Endothelial cell of umbilical vein (primary cell): ENCODE data around the gene NFKBIL1. TPM values are rescaled to one million over a fixed set of nuclear protein-coding genes. Genes with fewer than 3 reads are reported as not detected.

Experiments used
- BruUV-seq: library from RNA; stranded (reverse); fragments of 400-500 nt; replicated peaks from 2 replicates; lab custom pipeline; 2021; lab: Mats Ljungman, UMichigan
- CTCF ChIA-PET: fragments of 300-600, 350-600 bp; sonication (Branson Sonifier 250); formaldehyde crosslinking; loops from one replicate; lab custom pipeline; 2021; ENCODE audit warnings: antibody characterized with exemption, inconsistent platforms; lab: Charles Lee
- POLR2A ChIA-PET: fragments of 300-600, 350-600 bp; sonication (Branson Sonifier 250); formaldehyde crosslinking; loops from one replicate; lab custom pipeline; 2021; ENCODE audit warnings: antibody characterized with exemption, inconsistent platforms; lab: Charles Lee
- DNase-seq: peaks from one replicate; pipeline ENCODE4 v3.0.0-alpha.2; 2011; ENCODE audit warnings: low read depth, low spot score
- FAIRE-seq: peaks from 2 replicates; lab custom pipeline; 2011; peaks lifted over from hg19 to GRCh38; lab: Jason Lieb, UNC
- H2AFZ ChIP-seq: 2 replicates; pipeline ENCODE4 v1.6.0; 2012; ENCODE audit warnings: low read depth, low read length, control low read depth, inconsistent platforms
- H3K27ac ChIP-seq: 2 replicates; pipeline ENCODE4 v1.5.1; 2011; ENCODE audit warnings: low read depth, mild to moderate bottlenecking, control low read depth, low read length, moderate library complexity; ENCODE audit not compliant: insufficient read depth
- H3K27me3 ChIP-seq, 2 experiments: 2 replicates each; pipeline versions ENCODE4 v1.6.0 to v1.6.1; 2011; ENCODE audit warnings: low read length in 2 of 2, mixed read lengths in 1 of 2; ENCODE audit not compliant: control insufficient read depth in 2 of 2, insufficient read depth in 2 of 2
- H3K36me3 ChIP-seq, 2 experiments: 2 replicates in 1 of 2; 3 replicates in 1 of 2; pipeline ENCODE4 v1.5.1; 2011; ENCODE audit warnings: low read length in 2 of 2, mild to moderate bottlenecking in 1 of 2, moderate library complexity in 1 of 2; ENCODE audit not compliant: control insufficient read depth in 2 of 2, insufficient read depth in 2 of 2; ENCODE audit errors: extremely low read depth in 1 of 2
- H3K4me1 ChIP-seq: 3 replicates; pipeline ENCODE4 v1.5.1; 2011; ENCODE audit warnings: mild to moderate bottlenecking, low read length; ENCODE audit not compliant: control insufficient read depth, insufficient read depth; ENCODE audit errors: extremely low read depth
- H3K4me2 ChIP-seq: 2 replicates; pipeline ENCODE4 v1.6.1; 2011; ENCODE audit warnings: low read length, control low read depth, mixed read lengths; ENCODE audit not compliant: insufficient read depth
- H3K4me3 ChIP-seq, 3 experiments: fragments of 200-600 bp in 1 of 3; sonication (generic), shearing (Covaris generic) in 1 of 3; replicated peaks in 1 of 3; 2 replicates each; pipeline ENCODE4 v1.5.1; 2011 to 2016; ENCODE audit warnings: control low read depth in 3 of 3, low read length in 3 of 3, mild to moderate bottlenecking in 2 of 3, inconsistent platforms in 1 of 3, low read depth in 1 of 3, moderate library complexity in 1 of 3; ENCODE audit not compliant: insufficient read depth in 1 of 3
- H3K79me2 ChIP-seq: 2 replicates; pipeline ENCODE4 v1.6.0; 2012; ENCODE audit warnings: low read length, inconsistent platforms; ENCODE audit not compliant: control insufficient read depth, insufficient read depth
- H3K9ac ChIP-seq: replicated peaks from 2 replicates; pipeline ENCODE3; 2011; ENCODE audit warnings: low read length, control low read depth; ENCODE audit not compliant: insufficient read depth; ENCODE audit errors: extremely low read depth
- H3K9me1 ChIP-seq: replicated peaks from 3 replicates; pipeline ENCODE4 v1.6.0; 2011; ENCODE audit warnings: mild to moderate bottlenecking, low read length; ENCODE audit not compliant: control insufficient read depth, insufficient read depth; ENCODE audit errors: extremely low read depth
- H3K9me3 ChIP-seq: replicated peaks from 2 replicates; pipeline ENCODE4 v1.5.1; 2012; ENCODE audit warnings: low read length, inconsistent platforms; ENCODE audit not compliant: control insufficient read depth, insufficient read depth
- H4K20me1 ChIP-seq: replicated peaks from 2 replicates; pipeline ENCODE3; 2011; ENCODE audit warnings: mild to moderate bottlenecking, low read length; ENCODE audit not compliant: control insufficient read depth, insufficient read depth; ENCODE audit errors: extremely low read depth
- CTCF ChIP-seq, 2 donors: IDR thresholded peaks; 1 replicate in 1 of 2; 2 replicates in 1 of 2; pipeline ENCODE4 v1.5.1; 2011; ENCODE audit warnings: low read length in 2 of 2, mild to moderate bottlenecking in 2 of 2, moderate library complexity in 2 of 2, control low read depth in 1 of 2, inconsistent platforms in 1 of 2, low read depth in 1 of 2; ENCODE audit not compliant: insufficient read depth in 1 of 2; ENCODE audit errors: extremely low read depth in 1 of 2
- EZH2 ChIP-seq: IDR thresholded peaks from 2 replicates; pipeline ENCODE4 v1.6.1; 2012; ENCODE audit warnings: borderline replicate concordance, low read depth, mild to moderate bottlenecking, moderate library complexity, low read length, inconsistent platforms; ENCODE audit not compliant: severe bottlenecking
- FOS ChIP-seq: IDR thresholded peaks from 2 replicates; pipeline ENCODE4 v1.6.1; 2011; ENCODE audit warnings: mild to moderate bottlenecking, low read length, moderate library complexity, borderline replicate concordance; ENCODE audit not compliant: insufficient read depth
- GATA2 ChIP-seq: IDR thresholded peaks from 2 replicates; pipeline ENCODE4 v1.7.0; 2011; ENCODE audit warnings: low read depth, mild to moderate bottlenecking, moderate library complexity, mixed read lengths, low read length; ENCODE audit not compliant: insufficient read length, insufficient read depth
- JUN ChIP-seq: IDR thresholded peaks from 2 replicates; pipeline ENCODE4 v1.6.1; 2011; ENCODE audit warnings: borderline replicate concordance, low read depth; ENCODE audit not compliant: insufficient read length, insufficient read depth
- MAX ChIP-seq: IDR thresholded peaks from 2 replicates; pipeline ENCODE4 v1.6.1; 2011; ENCODE audit not compliant: insufficient read depth, insufficient read length
- MYC ChIP-seq: IDR thresholded peaks from one replicate; pipeline ENCODE4 v1.6.1; 2011; ENCODE audit warnings: mild to moderate bottlenecking, low read depth, low read length
- POLR2A ChIP-seq: IDR thresholded peaks from 2 replicates; pipeline ENCODE4 v1.6.1; 2012; ENCODE audit warnings: low read depth, mild to moderate bottlenecking, control low read depth, low read length
- POLR2AphosphoS5 ChIP-seq: IDR thresholded peaks from 2 replicates; pipeline ENCODE4 v1.6.1; 2012; ENCODE audit warnings: low read depth, mild to moderate bottlenecking, control low read depth, low read length, moderate library complexity; ENCODE audit not compliant: insufficient read depth
- dilution Hi-C: fragments of 300-500 bp; cut with MboI; formaldehyde crosslinking; loops from one replicate; pipeline ENCODE4 v1.15.0; 2019; ENCODE audit warnings: low sequenced_read_pairs; ENCODE audit not compliant: extremely low pct_ligation_motif_present
- intact Hi-C: fragments of 100-400 bp; cut with micrococcal nuclease; formaldehyde crosslinking; loops from one replicate; pipeline ENCODE4 v1.10.0; 2022
- polyA plus RNA-seq, 4 experiments: library from polyadenylated mRNA; depleted of rRNA in 3 of 4; stranded (reverse) in 3 of 4; unstranded in 1 of 4; fragments of >200 nt; gene quantifications; 2 replicates each; pipeline versions ENCODE4 v1.2.1 to v1.2.3, GENCODE V29; 2011 to 2012; ENCODE audit warnings: missing spikeins in 1 of 4
- total RNA-seq: library from RNA; stranded (reverse); gene quantifications from 2 replicates; pipeline ENCODE4 v1.2.3, GENCODE V29; 2021

Gene NFKBIL1
- total and polyA plus RNA-seq, 2 donors (not counting 3 experiments of a cell fraction or from before 2014, with no cell fraction given): 9.9 to 15.5 TPM

- FAIRE-seq: peak; percentile 95
- H2AFZ ChIP-seq: no peak overlapping the region
- H3K4me3 ChIP-seq: peak overlapping the region in 1 of 3 experiments; percentile 29
- peaks cover 2 to 10% of the 10 kb centered on the region in 2 experiments for H3K36me3 ChIP-seq
- DNase-seq: peak; percentile 99
- intact Hi-C loops: loop anchor here (1.0 kb wide), 4 partner anchors 9 to 34 kb away; partner anchors contain the start of gene NFKBIL1
- ChIA-PET POLR2A (interaction anchor here (0.5 to 0.9 kb wide), 3 partner anchors 20 to 267 kb away, joined by 3 to 8 read pairs (median 5); partner anchors contain the start of gene HSPA1B), CTCF (interaction anchor here (0.7 to 31.0 kb wide), 4 partner anchors 9 to 29 kb away, joined by 3 to 1517 read pairs (median 18); partner anchors contain the start of genes LST1, LTB, NCR3 and NFKBIL1)
- no peaks in the 10 kb centered on the region for H3K9me1 ChIP-seq
- H3K9me3 ChIP-seq: no peaks in the 10 kb centered on the region
- dilution Hi-C loops: no loop called here
- peaks cover 7% of the 10 kb centered on the region for H3K79me2 ChIP-seq
- peaks cover 69% of the 10 kb centered on the region for H3K4me1 ChIP-seq
- peak overlapping the region; percentile 98 for H3K27ac ChIP-seq
- H3K27me3 ChIP-seq: no peaks in the 10 kb centered on the region
- TF ChIP-seq MAX (peak; percentile 34), CTCF (IDR thresholded peaks at IDR 0.05; ENCODE audit: extremely low read depth in 1 of 2, insufficient read depth in 1 of 2, low read depth in 1 of 2, low read length in 2 of 2) (no peak), POLR2A (peak; percentile 71), JUN (peak; percentile 94), FOS (peak; percentile 97), MYC (peak; percentile 37), POLR2AphosphoS5 (peak; percentile 97), EZH2 (no peak), GATA2 (peak; percentile 95)
- peak overlapping the region; percentile 82 for H3K9ac ChIP-seq
- BruUV-seq: no TSS peak
- peak overlapping the region; percentile 90 for H3K4me2 ChIP-seq
- no peaks in the 10 kb centered on the region for H4K20me1 ChIP-seq
Observed at GRCh38 chr6:31559958-31560696, 12.7 kb downstream of the NFKBIL1 start.
